Activated naive CD4-positive, alpha-beta T cell treated with anti-CD3 and anti-CD28 coated beads, Interleukin-2, amount 50 U/mL, for 16 hours (primary cell): Measurements from ENCODE around the gene SLC2A13.
"Not testable (repeated sequence)": the region's sequence is repeated elsewhere in the genome, so short reads cannot be mapped to it uniquely, and the experiment has no call there.

Source experiments
- DNase-seq: peaks from one replicate; pipeline ENCODE4 v3.0.0-alpha.2; 2020

The SLC2A13 gene

DNA sequence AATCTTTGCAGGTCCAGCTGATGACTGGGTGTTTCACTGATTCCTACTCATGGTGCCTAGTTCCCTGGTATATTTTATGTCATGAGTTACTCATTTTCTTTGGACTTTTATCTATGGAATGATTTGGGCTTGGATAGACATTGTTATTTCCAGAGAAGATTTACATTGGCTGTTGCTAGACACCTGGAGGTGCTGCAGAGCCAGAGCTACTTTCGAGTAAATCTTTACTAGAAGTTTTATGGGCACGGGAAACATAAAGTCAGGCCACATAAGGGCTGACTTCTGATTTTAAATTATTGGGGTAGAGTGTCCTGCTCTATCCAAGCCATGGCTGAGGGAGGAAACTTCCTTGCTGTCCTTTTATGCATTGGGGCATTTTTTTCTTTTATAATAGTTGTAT is 310.4 kb downstream of the SLC2A13 start:
- DNase-seq: no peak

GRCh38 chr12:39792938-39793337 is 312.9 kb downstream of the SLC2A13 start:
- DNase-seq: no peak

DNA sequence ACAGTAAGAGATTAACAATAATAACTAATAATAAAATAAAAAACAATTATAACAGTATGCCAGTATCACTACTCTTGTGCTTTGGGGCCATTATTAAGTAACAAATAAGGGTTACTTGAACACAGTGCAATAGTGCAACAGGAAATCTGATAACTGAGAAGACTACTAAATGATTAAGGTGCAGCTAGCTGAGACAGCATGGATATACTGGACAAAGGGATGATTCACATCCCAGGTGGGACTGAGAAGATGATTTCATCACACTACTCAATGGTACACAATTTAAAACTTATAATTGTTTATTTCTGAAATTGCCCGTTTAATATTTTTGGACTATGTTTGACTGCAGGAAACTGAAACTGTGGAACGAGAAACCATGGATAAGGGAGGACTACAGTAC is 317.6 kb downstream of the SLC2A13 start:
- DNase-seq: no peak

DNA sequence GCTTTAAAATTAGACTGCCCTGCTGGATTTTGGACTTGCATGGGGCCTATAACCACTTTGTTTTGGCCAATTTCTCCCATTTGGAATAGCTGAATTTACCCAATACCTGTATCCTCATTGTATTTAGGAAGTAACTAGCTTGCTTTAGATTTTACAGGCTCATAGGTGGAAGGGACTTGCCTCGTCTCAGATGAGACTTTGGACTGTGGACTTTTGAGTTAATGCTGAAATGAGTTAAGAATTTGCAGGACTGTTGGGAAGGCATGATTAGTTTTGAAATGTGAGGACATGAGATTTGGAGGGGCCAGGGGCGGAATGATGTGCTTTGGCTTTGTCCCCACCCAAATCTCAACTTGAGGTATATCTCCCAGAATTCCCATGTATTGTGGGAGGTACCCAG is 320.1 kb downstream of the SLC2A13 start:
- DNase-seq: not testable (repeated sequence)

DNA sequence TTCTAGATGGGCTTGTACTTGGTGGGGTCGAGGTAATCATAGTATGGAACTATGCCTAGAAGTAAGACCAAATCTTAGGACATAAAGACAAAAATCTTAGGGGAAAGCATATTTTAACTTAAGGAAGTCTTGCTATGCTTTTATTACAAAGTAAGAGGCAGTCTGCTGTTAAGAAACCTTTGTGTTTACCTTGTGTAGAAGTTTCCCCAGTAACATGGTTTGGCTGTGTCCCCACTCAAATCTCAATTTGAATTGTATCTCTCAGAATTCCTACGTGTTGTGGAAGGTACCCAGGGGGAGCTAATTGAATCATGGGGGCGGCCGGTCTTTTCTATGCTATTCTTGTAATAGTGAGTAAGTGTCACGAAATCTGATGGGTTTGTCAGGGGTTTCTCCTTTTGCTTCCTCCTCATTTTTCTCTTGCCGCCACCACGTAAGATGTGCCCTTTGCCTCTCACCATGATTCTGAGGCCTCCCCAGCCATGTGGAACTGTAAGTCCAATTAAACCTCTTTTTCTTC is 323.8 kb downstream of the SLC2A13 start:
- DNase-seq: no peak

- no peak for DNase-seq
These were observed 324.9 kb downstream of the SLC2A13 start for GRCh38 chr12:39780913-39781446.

GRCh38 chr12:39780411-39780912 is 325.4 kb downstream of the SLC2A13 start:
- DNase-seq: no peak

DNA sequence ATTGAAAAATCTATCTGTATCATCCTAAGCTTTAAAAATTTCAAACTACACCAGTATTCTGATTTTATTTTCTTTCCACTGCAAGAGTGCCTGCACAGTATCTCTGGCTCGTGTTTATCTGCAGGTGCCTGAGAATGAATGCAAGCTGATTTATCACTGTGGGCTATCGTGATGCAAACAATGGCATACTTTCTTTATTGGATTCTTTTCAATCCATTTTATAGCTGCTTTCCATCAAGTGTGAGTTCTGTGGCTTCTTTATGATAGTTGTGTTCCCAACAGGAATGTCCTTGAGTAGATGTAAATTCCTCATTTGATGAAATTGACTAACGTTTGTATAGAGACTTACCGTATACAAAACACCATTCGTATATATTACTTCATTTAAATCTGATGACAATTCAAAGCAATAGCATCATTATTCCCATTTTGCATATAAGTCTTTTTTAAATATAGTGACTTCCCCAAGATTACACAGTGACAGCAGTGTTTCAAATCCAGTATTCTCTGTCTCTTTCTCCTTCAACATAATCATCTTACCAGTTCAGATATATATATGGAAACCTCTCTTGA is 326.0 kb downstream of the SLC2A13 start:
- no peak for DNase-seq

GRCh38 chr12:39777465-39777864 is 328.4 kb downstream of the SLC2A13 start:
- no peak for DNase-seq

- DNase-seq: no peak
These were observed 332.6 kb downstream of the SLC2A13 start for GRCh38 chr12:39773266-39773665.

DNA sequence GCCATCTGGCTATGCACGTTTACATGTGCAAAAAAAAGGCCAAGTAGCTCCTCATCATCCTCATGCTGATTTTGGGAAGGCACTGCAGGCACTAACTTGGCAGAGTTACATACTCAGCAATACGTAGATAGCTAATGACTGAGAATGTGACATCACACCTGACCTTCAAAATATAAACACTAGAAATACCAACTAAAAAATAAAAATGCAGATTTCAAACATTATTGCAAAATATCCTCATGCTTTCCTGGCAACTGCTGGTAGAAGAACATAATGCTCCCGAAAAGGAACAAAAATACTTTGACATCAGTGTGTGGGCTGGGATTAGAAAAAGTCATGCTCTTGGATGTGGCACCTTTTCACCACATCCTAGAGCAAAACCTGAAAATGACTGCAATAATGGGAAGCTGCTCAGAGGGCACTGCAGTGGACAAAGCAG is 333.0 kb downstream of the SLC2A13 start:
- DNase-seq: no peak

DNA sequence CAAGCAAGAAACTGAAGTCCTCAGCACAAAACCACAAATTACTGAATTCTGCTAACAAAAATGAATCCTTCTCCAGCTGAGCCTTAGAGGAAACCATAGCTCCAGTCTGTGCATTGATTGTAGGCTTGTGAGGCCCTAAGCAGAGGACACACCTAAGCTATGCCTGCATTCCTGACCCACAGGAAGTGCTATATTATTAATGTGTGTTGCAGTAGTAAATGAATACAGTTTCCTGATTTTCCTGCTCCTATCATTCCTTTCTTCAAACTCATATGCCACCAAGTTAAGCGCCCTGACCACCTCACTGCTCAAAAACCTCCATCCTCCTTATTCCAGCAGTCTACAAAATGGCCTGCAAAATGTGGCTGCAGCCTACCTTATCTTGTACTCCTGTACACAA is 334.4 kb downstream of the SLC2A13 start:
- no peak for DNase-seq

- no peak for DNase-seq
These were observed 340.8 kb downstream of the SLC2A13 start for GRCh38 chr12:39764944-39765560.

- DNase-seq: no peak
These were observed 342.1 kb downstream of the SLC2A13 start for GRCh38 chr12:39763890-39764169.

GRCh38 chr12:39763071-39763889 is 342.6 kb downstream of the SLC2A13 start:
- no peak for DNase-seq

- no peak for DNase-seq
These were observed 350.4 kb downstream of the SLC2A13 start for GRCh38 chr12:39755478-39755877.

DNA sequence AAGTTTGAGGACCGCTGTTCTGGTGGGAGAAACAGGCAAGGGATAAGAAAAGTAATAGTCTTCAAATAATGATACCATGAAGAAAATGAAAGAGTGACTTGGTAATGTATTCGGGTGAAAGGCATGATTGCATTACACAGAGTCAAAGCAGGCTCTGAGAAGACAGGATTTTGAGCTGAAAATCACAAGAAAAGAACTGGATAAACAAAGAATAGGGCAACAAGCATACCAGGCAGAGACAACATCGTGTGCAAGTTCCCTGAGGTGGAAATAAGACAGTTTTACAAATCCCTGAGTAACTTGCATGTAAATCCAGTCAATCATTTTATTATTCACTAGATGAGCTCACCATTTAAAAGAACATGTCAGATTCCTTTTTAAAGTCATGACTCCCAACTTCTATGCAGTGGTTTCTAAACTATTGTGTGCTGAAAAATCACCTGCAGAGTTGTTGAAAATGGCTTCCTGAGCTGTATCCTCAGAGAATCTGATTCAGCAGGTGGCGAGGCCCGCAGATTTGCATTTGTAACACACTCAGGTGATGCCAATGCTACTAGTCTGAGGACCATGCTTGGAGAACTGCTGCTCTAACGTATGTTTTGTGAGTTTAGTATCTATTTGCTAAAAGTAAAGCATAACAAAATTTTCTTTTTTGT is 353.3 kb downstream of the SLC2A13 start:
- DNase-seq: no peak

DNA sequence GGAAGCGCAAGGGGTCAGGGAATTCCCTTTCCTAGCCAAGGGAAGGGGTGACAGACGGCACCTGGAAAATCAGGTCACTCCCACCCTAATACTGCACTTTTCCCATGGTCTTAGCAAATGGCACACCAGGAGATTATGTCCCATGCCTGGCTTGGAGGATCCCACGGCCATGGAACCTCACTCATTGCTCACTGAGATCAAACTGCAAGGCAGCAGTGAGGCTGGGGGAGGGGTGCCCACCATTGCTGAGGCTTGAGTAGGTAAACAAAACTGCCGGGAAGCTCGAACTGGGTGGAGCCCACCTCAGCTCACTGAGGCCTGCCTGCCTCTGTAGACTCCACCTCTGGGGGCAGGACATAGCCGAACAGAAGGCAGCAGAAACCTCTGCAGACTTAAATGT is 359.7 kb downstream of the SLC2A13 start:
- DNase-seq: not testable (repeated sequence)

- DNase-seq: no peak
These were observed 362.2 kb downstream of the SLC2A13 start for GRCh38 chr12:39743655-39744054.

DNA sequence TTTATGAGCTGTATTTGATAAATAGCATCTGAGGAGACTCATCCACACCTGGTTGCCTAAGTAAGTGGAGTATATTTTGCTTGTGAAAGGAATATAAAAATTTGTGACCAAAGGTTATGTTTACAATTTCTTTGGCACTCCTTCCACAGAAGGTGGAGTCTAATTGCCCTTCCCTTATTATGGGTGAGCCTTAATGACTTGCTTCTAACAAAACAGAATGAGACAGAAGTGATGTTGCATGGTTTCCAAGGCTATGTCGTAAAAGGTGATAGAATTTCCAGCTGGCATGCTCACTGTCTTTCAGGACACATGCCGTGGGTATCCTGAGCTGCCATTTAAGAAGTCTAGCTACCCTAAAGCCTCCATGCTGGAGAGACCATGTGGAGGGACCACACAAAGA is 369.5 kb downstream of the SLC2A13 start:
- DNase-seq: no peak

GRCh38 chr12:39723831-39724230 is 382.1 kb downstream of the SLC2A13 start:
- DNase-seq: no peak

- no peak for DNase-seq
These were observed 383.4 kb downstream of the SLC2A13 start for GRCh38 chr12:39722504-39722903.

GRCh38 chr12:39713552-39713951 is 392.3 kb downstream of the SLC2A13 start:
- DNase-seq: no peak
